Progenitor cell of endocrine pancreas (in vitro differentiated cells): Measurements from ENCODE around the gene POR. TPM values are rescaled to one million over a fixed set of nuclear protein-coding genes. Genes with fewer than 3 reads are reported as not detected.
A peak's percentile ranks its signal among the peaks of the same experiment; 100 is the strongest.

Source experiments
- DNase-seq: peaks from one replicate; pipeline ENCODE4 v3.0.0; 2021; ENCODE audit warnings: low spot score; ENCODE audit not compliant: unreplicated experiment
- H3K27ac Mint-ChIP-seq: 2 replicates; pipeline ENCODE4 v1.8.0; 2021; ENCODE audit warnings: mild to moderate bottlenecking, moderate library complexity, mixed read lengths
- H3K27me3 Mint-ChIP-seq: 2 replicates; pipeline ENCODE4 v1.8.0; 2021; ENCODE audit warnings: mixed read lengths
- H3K36me3 Mint-ChIP-seq: 2 replicates; pipeline ENCODE4 v1.8.0; 2022; ENCODE audit warnings: mixed read lengths; ENCODE audit not compliant: insufficient read depth
- H3K4me1 Mint-ChIP-seq: 2 replicates; pipeline ENCODE4 v1.8.0; 2021; ENCODE audit warnings: low read depth, mixed read lengths
- H3K4me3 Mint-ChIP-seq: 2 replicates; pipeline ENCODE4 v1.8.0; 2021; ENCODE audit warnings: low read depth, mild to moderate bottlenecking, moderate library complexity, mixed read lengths
- H3K9me3 Mint-ChIP-seq: 2 replicates; pipeline ENCODE4 v1.8.0; 2021; ENCODE audit warnings: low read depth, mixed read lengths
- CTCF ChIP-seq: fragments of 200-600 bp; sonication (generic); IDR thresholded peaks from one replicate; pipeline ENCODE4 v1.5.0; 2021; ENCODE audit warnings: antibody characterized with exemption, mild to moderate bottlenecking; ENCODE audit not compliant: unreplicated experiment
- total RNA-seq: library from RNA; stranded (reverse); gene quantifications from 2 replicates; pipeline ENCODE4 v1.2.1, GENCODE V29; 2021

The POR gene
- total RNA-seq, 1 donor from 2014 or later, result 87.2 TPM

DNA sequence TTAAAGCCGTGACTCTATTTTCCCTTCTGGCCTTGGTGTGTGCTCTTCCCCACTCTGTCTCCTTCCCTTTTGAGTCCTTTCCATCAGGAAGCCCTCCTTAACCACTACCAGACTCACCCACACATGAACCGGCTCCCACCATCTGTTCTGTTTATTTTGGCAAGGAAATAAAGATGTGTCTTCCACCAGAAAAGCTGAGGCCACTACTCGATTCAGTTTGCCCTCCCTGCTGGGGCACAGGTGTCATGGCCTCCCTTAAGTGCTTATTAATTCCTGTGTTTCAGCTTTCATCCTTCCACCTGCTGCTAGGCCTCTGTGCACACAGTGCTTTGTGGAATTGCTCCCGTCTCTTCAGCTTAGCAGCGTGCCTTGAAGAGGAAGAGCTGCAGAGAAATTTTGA lies 16.7 kb downstream of the POR start:
- peak overlapping the region; percentile 84 for H3K27ac Mint-ChIP-seq
- H3K27me3 Mint-ChIP-seq, result no peaks in the 10 kb centered on the region
- no peak overlapping the region for H3K4me3 Mint-ChIP-seq
- no peak for TF ChIP-seq CTCF
- peaks cover 10% of the 10 kb centered on the region for H3K4me1 Mint-ChIP-seq
- DNase-seq, result no peak
- H3K9me3 Mint-ChIP-seq, result peaks cover 10% of the 10 kb centered on the region
- H3K36me3 Mint-ChIP-seq, result peaks cover 12% of the 10 kb centered on the region

- Mint-ChIP-seq H3K27me3 (no peaks in the 10 kb centered on the region), H3K4me1 (peaks cover 7% of the 10 kb centered on the region)
Measured at GRCh38 chr7:75937958-75938786, 23.2 kb downstream of the POR start.

DNA sequence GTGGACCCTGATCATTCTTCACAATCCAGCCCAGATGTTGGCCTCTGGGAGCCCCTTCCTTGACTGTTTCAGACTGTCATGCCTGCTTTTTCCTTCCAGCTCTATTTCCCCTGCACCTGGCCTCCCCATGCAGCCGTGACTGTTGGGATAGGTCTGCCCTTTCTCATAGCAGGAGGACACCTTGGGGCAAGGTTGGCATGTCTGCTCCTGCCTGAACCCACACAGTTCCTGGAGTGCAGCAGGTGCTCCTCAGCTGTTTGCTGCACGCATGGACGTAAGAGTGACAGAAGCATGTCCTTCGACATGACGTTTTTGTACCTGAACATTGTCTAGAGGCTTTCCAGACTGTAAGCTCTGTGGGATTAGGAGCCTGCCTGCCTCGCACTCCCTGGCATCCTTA lies 24.0 kb downstream of the POR start:
- no peak overlapping the region for H3K4me3 Mint-ChIP-seq

More at GRCh38 chr7:75937958-75938786, 23.2 kb downstream of the POR start:
- DNase-seq, result no peak
- Mint-ChIP-seq H3K4me3 (no peak overlapping the region), H3K9me3 (peaks cover 8% of the 10 kb centered on the region), H3K27ac (peak overlapping the region; percentile 62), H3K36me3 (peaks cover 5% of the 10 kb centered on the region)
- no peak for TF ChIP-seq CTCF

GRCh38 chr7:75943864-75944263 lies 28.9 kb downstream of the POR start:
- Mint-ChIP-seq H3K4me3 (no peak overlapping the region), H3K27me3 (no peaks in the 10 kb centered on the region), H3K27ac (no peak overlapping the region), H3K9me3 (no peaks in the 10 kb centered on the region), H3K4me1 (peaks cover 7% of the 10 kb centered on the region), H3K36me3 (peaks cover 4% of the 10 kb centered on the region)
- no peak for DNase-seq
- TF ChIP-seq CTCF, result no peak

More for the DNA sequence above, 24.0 kb downstream of the POR start:
- no peak for DNase-seq
- peaks cover 3% of the 10 kb centered on the region for H3K36me3 Mint-ChIP-seq
- peaks cover 4% of the 10 kb centered on the region for H3K9me3 Mint-ChIP-seq
- TF ChIP-seq CTCF, result no peak
- H3K4me1 Mint-ChIP-seq, result peaks cover 4% of the 10 kb centered on the region
- no peaks in the 10 kb centered on the region for H3K27me3 Mint-ChIP-seq
- no peak overlapping the region for H3K27ac Mint-ChIP-seq

DNA sequence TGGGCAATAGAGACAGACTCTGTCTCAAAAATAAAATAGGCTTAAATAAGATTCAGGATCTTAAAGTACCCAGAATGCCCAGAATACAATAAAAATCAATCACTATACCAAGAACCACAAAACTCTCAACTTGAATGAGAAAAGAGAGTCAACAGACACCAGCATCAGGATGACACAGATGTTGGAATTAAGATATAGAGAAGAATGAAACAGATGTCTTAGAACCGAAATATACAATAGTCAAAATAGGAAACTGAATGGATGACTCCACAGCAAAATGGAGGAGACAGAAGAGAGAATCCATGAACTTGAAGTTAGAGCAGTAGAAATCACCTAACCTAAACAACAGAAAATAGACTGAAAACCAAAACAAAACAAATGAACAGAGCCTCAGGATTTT lies 29.6 kb downstream of the POR start:
- no peak for DNase-seq
- Mint-ChIP-seq H3K4me3 (no peak overlapping the region), H3K36me3 (peaks cover 4% of the 10 kb centered on the region), H3K9me3 (no peaks in the 10 kb centered on the region), H3K27me3 (no peaks in the 10 kb centered on the region), H3K4me1 (peaks cover 7% of the 10 kb centered on the region), H3K27ac (no peak overlapping the region)
- TF ChIP-seq CTCF, result no peak
